ENCODE results near the gene LRRC34.

- TF ChIP-seq CTCF (IDR thresholded peaks at IDR 0.05 in 2 of 3, conservative IDR thresholded peaks at IDR 0.05 in 1 of 3; ENCODE audit: control insufficient read depth in 2 of 3, extremely low read depth in 1 of 3, insufficient read depth in 1 of 3, low read depth in 3 of 3, low read length in 3 of 3) (no peak), CEBPB (IDR thresholded peaks at IDR 0.05; ENCODE audit: borderline replicate concordance in 1 of 2, low read depth in 2 of 2, low read length in 2 of 2) (no peak), RFX5 (IDR thresholded peaks at IDR 0.05; ENCODE audit: low read depth, low read length) (no peak), BRCA1 (IDR thresholded peaks at IDR 0.05; ENCODE audit: low read depth, low read length) (no peak), MAX (IDR thresholded peaks at IDR 0.05; ENCODE audit: low read depth, low read length) (no peak), BHLHE40 (IDR thresholded peaks at IDR 0.05; ENCODE audit: borderline replicate concordance in 1 of 2, low read depth in 2 of 2, low read length in 1 of 2) (no peak), MYB (IDR thresholded peaks at IDR 0.05; ENCODE audit: borderline replicate concordance, low read depth, low read length) (no peak), ZNF207 (IDR thresholded peaks at IDR 0.05; ENCODE audit: borderline replicate concordance) (no peak), EP300 (IDR thresholded peaks at IDR 0.05; ENCODE audit: borderline replicate concordance in 1 of 2, control insufficient read depth in 1 of 2, low read depth in 2 of 2, low read length in 2 of 2) (no peak), PAX5 (IDR thresholded peaks at IDR 0.05; ENCODE audit: borderline replicate concordance, low read depth, low read length) (no peak), ELK1 (IDR thresholded peaks at IDR 0.05; ENCODE audit: low read depth, low read length) (no peak), EZH2 (IDR thresholded peaks at IDR 0.05; ENCODE audit: borderline replicate concordance, control insufficient read depth, low read depth, low read length) (no peak)
Observed at GRCh38 chr3:169781209-169781855, 31.4 kb downstream of the LRRC34 start.
